HG03378 (cell line): ENCODE measurements around the gene ZNF770.
"Not testable (repeated sequence)": the region's sequence is repeated elsewhere in the genome, so short reads cannot be mapped to it uniquely, and the experiment has no call there.

Experiments used
- ATAC-seq: cut with Tn5 transposase; IDR thresholded peaks from one replicate; pipeline ENCODE4 v1.9.1; 2021; ENCODE audit warnings: mild to moderate bottlenecking, moderate library complexity; ENCODE audit not compliant: unreplicated experiment

ZNF770 gene

DNA sequence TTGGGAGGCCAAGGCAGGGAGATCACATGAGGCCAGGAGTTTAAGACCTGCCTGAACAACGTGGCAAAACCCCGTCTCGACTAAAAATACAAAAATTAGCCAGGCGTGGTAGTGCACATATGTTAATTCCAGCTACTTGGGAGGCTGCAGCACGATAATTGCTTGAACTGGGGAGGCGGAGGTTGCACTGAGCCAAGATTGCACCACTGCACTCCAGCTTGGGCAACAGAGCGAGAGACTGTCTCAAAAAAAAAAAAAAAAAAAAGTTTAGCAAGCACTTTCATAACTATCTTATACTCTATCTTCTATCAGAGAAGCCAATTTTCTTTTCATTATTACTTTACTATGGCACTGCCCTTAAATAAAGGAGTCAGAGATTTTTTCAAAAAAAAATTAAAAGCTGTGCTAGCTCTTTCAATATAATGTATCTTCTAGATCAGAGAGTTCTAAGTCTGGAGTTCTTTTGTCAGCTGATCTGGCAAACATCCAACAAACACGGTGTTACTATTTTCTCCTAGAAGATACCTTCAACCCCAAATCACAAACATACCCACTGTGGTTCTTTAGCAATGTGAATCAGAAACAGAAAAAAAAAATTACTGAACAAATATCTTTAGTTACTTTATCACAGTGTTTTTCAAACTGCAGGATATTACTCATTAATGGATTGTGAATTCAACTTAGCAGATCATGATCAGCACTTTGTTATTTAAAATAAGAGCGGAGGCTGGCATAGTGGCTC lies 3.0 kb downstream of the ZNF770 start:
- no peak for ATAC-seq

DNA sequence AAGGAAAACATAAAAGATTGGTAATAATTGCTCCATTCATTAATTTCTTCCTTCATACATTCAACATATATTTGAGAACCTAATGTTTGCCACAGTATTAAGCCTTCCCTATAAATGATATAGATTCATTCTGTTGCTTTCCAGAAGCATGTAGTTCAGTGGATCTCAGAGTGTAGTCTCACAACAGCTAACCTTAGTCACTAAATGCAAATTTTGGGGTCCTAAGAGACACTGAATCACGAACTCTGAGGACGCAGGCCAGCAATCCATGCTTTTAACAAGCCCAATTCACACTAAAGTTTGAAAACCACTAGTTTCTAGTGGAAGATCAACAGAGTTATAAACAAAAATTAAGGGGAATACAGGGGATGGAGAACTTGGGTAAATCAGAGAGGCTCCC lies 11.3 kb downstream of the ZNF770 start:
- ATAC-seq = no peak

- no peak for ATAC-seq
Measured at GRCh38 chr15:34976073-34976472, 12.0 kb downstream of the ZNF770 start.

DNA sequence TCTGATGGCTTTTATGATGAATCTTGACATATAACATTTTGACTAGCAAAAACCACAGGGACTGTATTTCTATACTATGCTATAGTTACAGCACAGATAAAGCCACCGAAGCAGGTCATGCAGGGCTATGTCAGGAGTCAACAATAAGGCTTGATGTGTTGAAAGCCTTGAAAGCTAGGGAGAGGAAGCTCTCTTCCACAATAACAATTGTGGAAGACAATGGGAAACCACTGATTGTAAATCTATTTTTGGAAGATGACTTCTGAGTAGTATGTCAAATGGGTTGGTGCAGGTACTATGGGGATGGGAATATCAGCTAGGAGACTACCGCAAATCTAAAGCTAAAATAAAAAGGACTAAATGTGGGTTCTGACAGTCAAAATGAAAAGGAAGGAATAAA lies 14.6 kb downstream of the ZNF770 start:
- no peak for ATAC-seq

DNA sequence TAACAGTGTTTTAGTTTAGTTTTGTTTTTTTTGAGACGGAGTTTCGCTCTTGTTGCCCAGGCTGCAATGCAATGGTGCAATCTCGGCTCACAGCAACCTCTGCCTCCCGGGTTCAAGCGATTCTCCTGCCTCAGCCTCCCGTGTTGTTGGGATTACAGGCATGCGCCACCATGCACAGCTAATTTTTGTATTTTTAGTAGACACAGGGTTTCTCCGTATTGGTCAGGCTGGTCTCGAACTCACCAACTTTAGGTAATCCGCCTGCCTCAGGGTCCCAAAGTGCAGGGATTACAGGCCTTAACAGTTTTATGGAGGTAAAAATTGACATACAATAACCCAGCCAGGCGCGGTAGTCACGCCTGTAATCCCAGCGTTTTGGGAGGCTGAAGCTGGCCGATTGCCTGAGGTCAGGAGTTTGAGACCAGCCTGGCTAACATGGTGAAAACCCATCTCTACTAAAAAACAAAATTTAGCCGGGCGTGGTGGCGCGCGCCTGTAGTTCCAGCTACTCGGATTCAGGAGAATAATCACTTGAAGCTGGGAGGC lies 17.9 kb downstream of the ZNF770 start:
- ATAC-seq = peak; percentile 1

DNA sequence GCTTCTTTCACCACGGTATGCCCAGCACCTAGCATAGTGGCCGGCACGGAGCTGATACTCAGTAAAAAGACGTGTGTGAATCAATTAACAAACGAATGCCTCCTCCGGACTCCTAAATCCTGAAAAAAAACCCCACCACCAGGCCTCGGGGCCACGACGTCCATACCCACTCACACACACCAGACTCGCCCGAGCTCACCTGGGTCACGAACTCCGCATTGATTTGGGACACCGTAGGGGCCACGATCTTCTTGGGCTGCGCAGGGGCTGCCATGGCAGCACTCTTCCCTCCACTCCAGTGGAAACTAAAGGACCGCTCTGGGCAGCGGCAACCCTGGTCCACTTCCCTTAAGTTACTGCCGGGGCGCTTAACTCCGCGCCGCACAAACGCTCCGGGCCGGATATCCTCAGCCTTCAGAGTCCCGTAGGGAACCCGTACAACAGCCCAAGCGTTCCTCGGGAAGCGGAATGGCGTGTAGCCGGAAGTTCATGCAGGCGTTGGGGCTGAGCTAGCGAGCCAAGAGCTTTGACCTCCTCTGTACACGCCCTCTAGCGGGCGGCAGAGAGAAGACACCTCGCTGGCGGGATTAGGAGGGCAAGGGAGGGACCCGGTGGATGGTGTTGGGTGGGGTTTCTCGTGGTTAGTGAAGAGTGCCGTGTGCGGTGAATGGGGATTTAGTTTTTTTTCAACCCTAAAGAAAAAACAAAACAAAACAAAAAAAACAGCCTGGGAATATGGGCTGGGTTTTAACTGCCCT lies 18.6 kb downstream of the ZNF770 start, which contains the start of gene AQR:
Gene AQR, minus strand, starts transcription at position 403 of the 758 bp plus-strand sequence. Its CDS starts 129 bp downstream, at position 274.
- ATAC-seq = peak; percentile 98

DNA sequence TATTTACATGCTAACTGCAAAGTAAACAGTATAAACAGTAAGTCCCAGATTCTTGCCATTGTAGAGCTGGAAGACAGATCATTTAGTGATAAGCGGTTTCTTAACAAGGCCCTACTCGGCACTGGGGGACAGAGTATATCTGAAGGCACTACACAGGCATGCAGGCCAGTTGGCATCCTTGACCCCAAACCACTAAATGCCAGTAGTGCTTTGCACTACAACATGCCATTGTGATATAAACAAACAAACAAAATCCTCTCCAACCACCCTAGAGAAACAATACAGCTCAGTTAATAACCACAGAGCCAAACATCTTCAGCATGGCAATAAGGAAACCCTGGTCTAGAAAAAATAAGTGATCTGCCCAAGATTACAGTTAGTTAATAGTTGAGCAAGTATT lies 23.8 kb downstream of the ZNF770 start:
- ATAC-seq = no peak

GRCh38 chr15:34953851-34954250 lies 34.2 kb downstream of the ZNF770 start:
- ATAC-seq = no peak

DNA sequence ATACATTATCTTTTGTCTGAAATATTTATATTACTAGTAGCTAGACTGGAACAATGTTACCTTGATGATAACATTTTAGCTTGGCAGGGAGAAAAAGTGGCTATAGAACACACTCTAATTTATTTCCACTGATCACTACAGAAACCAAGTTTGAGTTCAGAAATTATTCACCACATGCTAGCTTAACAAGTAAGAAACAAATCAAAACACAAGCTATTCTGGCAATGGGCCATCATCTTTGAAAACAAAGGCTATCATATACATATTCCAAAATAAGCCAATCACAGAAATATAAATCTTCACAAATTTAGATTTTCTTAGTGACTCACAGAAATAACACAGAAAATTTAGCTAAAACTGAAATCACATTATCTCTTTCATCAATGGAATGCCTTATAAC lies 35.6 kb downstream of the ZNF770 start:
- ATAC-seq = no peak

DNA sequence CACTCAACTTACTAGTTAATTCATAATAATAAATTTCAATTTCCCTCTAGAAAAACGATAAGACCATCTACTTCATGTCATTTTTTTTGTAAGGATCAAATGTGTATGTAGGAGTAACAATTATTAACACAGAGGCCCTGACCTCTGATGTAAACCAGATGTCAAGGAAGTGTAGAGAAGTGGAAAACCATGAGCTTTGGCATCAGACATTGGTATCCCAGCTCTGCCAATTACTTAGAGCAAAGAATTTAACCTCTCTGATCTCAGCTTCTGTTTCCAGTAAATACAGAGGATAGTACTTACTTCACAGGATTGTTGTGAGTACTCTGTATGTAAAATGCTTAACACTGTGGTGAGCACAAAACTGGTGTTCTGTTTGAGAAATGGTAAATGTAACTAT lies 36.1 kb downstream of the ZNF770 start:
- ATAC-seq = no peak

GRCh38 chr15:34944936-34945335 lies 43.2 kb downstream of the ZNF770 start:
- no peak for ATAC-seq

DNA sequence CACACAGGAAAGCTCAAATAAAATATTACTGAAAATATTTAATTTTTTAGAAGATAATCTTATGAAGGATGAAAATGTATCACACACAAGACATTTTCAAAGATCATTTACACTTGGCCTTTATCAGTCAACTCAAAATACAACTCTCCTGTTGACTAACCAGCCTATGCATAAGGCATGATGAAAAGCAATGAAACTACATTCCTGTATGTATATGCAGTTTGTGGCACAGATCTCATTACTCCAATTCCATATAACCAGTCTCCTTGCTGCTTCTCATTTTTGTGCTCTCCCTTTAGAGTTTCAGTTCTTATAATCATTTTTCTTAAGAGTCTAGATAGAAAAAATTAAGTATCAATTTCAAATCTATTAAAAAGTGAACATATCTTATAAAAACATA lies 44.4 kb downstream of the ZNF770 start:
- no peak for ATAC-seq

GRCh38 chr15:34943264-34943663 lies 44.8 kb downstream of the ZNF770 start:
- ATAC-seq = not testable (repeated sequence)

DNA sequence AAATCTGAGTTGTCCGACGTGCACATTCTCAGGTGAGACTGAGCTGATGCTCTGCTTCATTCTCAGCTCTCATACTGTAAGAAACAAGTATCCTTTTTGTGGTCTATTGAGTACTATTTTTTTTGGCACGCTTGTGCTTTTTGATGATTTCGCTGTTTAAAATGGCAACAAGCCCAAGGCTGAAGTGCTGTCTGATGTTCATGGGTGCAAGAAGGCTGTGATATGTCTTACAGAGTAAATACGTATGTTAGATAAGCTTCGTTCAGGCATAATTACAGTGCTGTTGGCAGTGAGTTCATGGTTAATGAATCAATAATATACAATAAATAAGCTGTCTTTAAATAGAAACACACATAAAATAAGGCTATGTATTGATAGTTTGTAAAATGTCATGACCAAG lies 45.7 kb downstream of the ZNF770 start:
- no peak for ATAC-seq

GRCh38 chr15:34941831-34942230 lies 46.3 kb downstream of the ZNF770 start:
- ATAC-seq = no peak

- ATAC-seq = no peak
Measured at GRCh38 chr15:34941185-34941698, 46.8 kb downstream of the ZNF770 start.

GRCh38 chr15:34933432-34933975 lies 54.6 kb downstream of the ZNF770 start:
- no peak for ATAC-seq

DNA sequence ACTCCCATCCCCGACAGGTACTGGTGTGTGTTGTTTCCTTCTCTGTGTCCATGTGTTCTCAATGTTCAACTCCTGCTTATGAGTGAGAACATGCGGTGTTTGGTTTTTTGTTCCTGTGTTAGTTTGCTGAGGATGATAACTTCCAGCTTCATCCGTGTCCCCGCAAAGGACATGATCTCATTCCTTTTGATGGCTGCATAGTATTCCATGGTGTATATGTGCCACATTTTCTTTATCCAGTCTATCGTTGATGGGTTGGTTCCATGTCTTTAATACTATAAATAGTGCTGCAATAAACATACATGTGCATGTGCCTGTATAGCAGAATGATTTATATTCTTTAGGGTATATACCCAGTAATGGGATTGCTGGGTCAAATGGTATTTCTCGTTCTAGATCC lies 59.7 kb downstream of the ZNF770 start:
- ATAC-seq = not testable (repeated sequence)
